PC-9 (cell line): ENCODE measurements around the gene CTIF. TPM values are rescaled to one million over a fixed set of nuclear protein-coding genes. Genes with fewer than 3 reads are reported as not detected.

Experiments
- BruUV-seq: library from RNA; stranded (reverse); fragments of 400-500 nt; replicated peaks from 2 replicates; lab custom pipeline; 2021; lab: Mats Ljungman, UMichigan
- CTCF ChIA-PET: fragments of 300-600 bp; sonication (Branson Sonifier 250); formaldehyde crosslinking; loops from one replicate; lab custom pipeline; 2022; ENCODE audit warnings: antibody characterized with exemption; lab: Charles Lee
- POLR2A ChIA-PET: fragments of 300-600 bp; sonication (Branson Sonifier 250); formaldehyde crosslinking; loops from one replicate; lab custom pipeline; 2022; ENCODE audit warnings: antibody characterized with exemption; ENCODE audit not compliant: unreplicated experiment; lab: Charles Lee
- DNase-seq, 2 experiments: peaks; one replicate each; pipeline versions ENCODE4 v3.0.0 to v3.0.0-alpha.2; 2015 to 2022; ENCODE audit warnings: mixed read lengths in 1 of 2
- H2AFZ ChIP-seq: fragments of 200-600 bp; sonication (generic); 2 replicates; pipeline ENCODE4 v1.8.1; 2017; ENCODE audit warnings: antibody characterized with exemption
- H3F3A ChIP-seq: fragments of 200-600 bp; sonication (generic); 2 replicates; pipeline ENCODE4 v1.8.1; 2017; ENCODE audit warnings: antibody characterized with exemption, mild to moderate bottlenecking, low read depth; ENCODE audit not compliant: insufficient read depth
- H3K27ac ChIP-seq: fragments of 200-600 bp; sonication (generic); 2 replicates; pipeline ENCODE4 v1.6.1; 2016; ENCODE audit warnings: mixed run types
- H3K27me3 ChIP-seq: fragments of 200-600 bp; sonication (generic); 2 replicates; pipeline ENCODE4 v1.6.1; 2016; ENCODE audit warnings: low read depth, mixed run types; ENCODE audit not compliant: insufficient read depth
- H3K36me3 ChIP-seq: fragments of 200-600 bp; sonication (generic); 2 replicates; pipeline ENCODE4 v1.6.1; 2016; ENCODE audit warnings: low read depth, mixed run types
- H3K4me1 ChIP-seq: fragments of 200-600 bp; sonication (generic); replicated peaks from 2 replicates; pipeline ENCODE4 v1.6.1; 2016; ENCODE audit warnings: mixed run types; ENCODE audit not compliant: insufficient read depth
- H3K4me2 ChIP-seq: fragments of 200-600 bp; sonication (generic); 2 replicates; pipeline ENCODE4 v1.6.1; 2017; ENCODE audit warnings: mixed run types
- H3K4me3 ChIP-seq: fragments of 200-600 bp; sonication (generic); 2 replicates; pipeline ENCODE4 v1.6.1; 2016; ENCODE audit warnings: mixed run types
- H3K79me2 ChIP-seq: fragments of 200-600 bp; sonication (generic); 2 replicates; pipeline ENCODE4 v1.6.1; 2017; ENCODE audit warnings: low read depth, mixed run types
- H3K9me2 ChIP-seq: fragments of 200-600 bp; sonication (generic); 2 replicates; pipeline ENCODE4 v1.8.1; 2017; ENCODE audit warnings: mild to moderate bottlenecking; ENCODE audit not compliant: insufficient read depth
- H3K9me3 ChIP-seq: fragments of 200-600 bp; sonication (generic); 2 replicates; pipeline ENCODE4 v1.8.1; 2016; ENCODE audit warnings: low read depth; ENCODE audit not compliant: insufficient read depth
- H4K20me1 ChIP-seq: fragments of 200-600 bp; sonication (generic); 2 replicates; pipeline ENCODE4 v1.8.1; 2017; ENCODE audit not compliant: insufficient read depth
- EZH2 ChIP-seq: fragments of 200-600 bp; sonication (generic); IDR thresholded peaks from 2 replicates; pipeline ENCODE4 v1.8.0; 2017; ENCODE audit warnings: antibody characterized with exemption, low read depth
- intact Hi-C: fragments of 100-400 bp; cut with micrococcal nuclease; formaldehyde crosslinking; loops from one replicate; pipeline ENCODE4 v1.10.0; 2022; ENCODE audit not compliant: unreplicated experiment
- total RNA-seq: library from RNA; stranded (reverse); gene quantifications from 2 replicates; pipeline ENCODE4 v1.2.3, GENCODE V29; 2021
- TF ChIP-seq, protein P1 (sequence below): fragments of 200-600 bp; sonication (generic); conservative IDR thresholded peaks from 2 replicates; pipeline ENCODE4 v1.6.1; 2017; ENCODE audit warnings: mixed run types, antibody characterized with exemption, mild to moderate bottlenecking, moderate library complexity

The CTIF gene
- total RNA-seq, 1 experiment from 2014 or later = 26.2 TPM

DNA sequence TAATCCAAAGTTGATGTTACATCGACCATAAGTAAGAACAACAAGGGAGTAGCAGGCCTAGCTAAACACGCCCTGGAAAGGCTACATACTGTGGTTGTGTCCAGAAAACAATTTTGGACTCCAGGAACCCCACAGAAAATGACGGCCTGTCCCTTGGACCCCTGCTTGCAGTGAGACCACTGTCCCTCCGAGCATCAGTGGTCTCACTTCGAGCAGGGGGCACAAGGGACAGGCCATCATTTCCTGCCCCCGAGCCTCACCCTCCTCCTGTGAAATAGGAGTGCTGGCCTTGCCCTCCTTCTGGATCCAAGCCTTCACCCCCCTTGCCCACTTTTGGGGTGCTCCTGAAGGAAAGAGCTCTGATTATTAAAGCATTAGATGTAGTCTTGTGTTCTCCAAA is 144.4 kb downstream of the CTIF start:
- no peaks in the 10 kb centered on the region for H3K27me3 ChIP-seq
- intact Hi-C loops = no loop called here
- CTCF ChIA-PET = interaction anchor here (0.6 kb wide), 1 partner anchor 550 kb away, joined by 3 read pairs; no protein-coding TSS in a partner anchor
- H3F3A ChIP-seq = no peaks in the 10 kb centered on the region
- H3K4me3 ChIP-seq = no peak overlapping the region
- no peak overlapping the region for H2AFZ ChIP-seq
- H3K79me2 ChIP-seq = no peaks in the 10 kb centered on the region
- no peaks in the 10 kb centered on the region for H3K4me1 ChIP-seq
- TF ChIP-seq EZH2 = no peak
- TF ChIP-seq, protein P1, sequence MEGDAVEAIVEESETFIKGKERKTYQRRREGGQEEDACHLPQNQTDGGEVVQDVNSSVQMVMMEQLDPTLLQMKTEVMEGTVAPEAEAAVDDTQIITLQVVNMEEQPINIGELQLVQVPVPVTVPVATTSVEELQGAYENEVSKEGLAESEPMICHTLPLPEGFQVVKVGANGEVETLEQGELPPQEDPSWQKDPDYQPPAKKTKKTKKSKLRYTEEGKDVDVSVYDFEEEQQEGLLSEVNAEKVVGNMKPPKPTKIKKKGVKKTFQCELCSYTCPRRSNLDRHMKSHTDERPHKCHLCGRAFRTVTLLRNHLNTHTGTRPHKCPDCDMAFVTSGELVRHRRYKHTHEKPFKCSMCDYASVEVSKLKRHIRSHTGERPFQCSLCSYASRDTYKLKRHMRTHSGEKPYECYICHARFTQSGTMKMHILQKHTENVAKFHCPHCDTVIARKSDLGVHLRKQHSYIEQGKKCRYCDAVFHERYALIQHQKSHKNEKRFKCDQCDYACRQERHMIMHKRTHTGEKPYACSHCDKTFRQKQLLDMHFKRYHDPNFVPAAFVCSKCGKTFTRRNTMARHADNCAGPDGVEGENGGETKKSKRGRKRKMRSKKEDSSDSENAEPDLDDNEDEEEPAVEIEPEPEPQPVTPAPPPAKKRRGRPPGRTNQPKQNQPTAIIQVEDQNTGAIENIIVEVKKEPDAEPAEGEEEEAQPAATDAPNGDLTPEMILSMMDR = no peak
- H3K9me3 ChIP-seq = no peaks in the 10 kb centered on the region
- BruUV-seq = no TSS peak
- DNase-seq = no peak
- no peak overlapping the region for H3K27ac ChIP-seq
- no peaks in the 10 kb centered on the region for H3K9me2 ChIP-seq
- no peaks in the 10 kb centered on the region for H4K20me1 ChIP-seq
- POLR2A ChIA-PET = no interaction called here
- no peak overlapping the region for H3K4me2 ChIP-seq
- H3K36me3 ChIP-seq = no peaks in the 10 kb centered on the region

DNA sequence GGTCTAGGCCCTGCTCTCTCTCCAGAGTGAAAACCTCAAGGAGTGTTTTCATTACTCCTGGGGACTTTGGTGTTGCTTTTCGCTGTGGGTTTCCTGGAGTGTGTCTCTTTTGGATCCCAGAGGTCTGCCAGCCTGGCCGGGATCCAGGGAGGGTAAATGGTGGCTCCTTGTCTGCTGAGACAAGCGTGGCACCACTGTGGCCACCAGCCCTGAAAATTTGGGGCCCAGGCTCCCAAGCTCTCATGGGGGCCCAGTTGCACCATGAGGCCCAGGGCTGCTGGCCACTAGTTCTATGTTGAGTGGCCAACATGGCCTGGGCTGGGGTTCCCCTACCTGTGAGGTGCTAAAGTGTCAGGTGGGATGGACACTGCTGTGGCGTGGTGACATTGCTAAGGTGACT is 144.8 kb downstream of the CTIF start:
- CTCF ChIA-PET = interaction anchor here (0.6 kb wide), 1 partner anchor 550 kb away, joined by 3 read pairs; no protein-coding TSS in a partner anchor
- no peak for DNase-seq
- intact Hi-C loops = no loop called here

DNA sequence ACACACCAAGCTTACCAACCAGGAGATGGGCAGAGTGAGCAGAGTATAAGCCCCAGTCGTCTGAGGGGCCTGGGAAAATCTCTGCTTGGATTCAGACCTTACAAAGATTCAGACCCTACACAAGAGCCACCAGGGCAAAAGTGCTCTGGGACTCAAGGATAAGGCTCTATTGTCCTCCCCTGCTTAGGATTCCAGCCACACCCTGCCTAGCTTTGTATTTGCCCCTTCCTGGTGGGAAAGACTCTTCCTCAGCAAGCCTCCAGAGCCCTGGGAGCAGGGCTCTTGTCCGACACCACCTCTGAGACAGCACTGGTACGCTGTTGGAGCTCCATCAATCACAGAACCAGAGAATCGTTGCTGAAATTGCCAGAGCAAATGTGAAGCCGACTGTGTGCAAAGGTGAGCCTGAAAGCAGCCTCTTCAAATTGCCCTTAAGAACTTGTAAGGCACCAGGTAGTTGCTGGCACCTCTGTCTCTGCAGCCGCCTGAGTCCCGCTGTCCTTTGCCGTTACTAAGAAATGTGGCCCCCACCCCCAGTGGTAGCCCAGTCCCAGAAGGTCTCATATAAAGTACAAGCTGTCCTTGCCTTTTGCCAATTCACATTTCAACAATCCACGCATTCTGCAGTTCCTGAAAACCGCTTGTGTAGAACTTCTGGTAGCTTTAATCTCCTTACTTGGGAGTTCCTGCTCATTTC is 148.7 kb downstream of the CTIF start:
- Histone ChIP-seq H3F3A (no peaks in the 10 kb centered on the region), H3K9me2 (no peaks in the 10 kb centered on the region), H3K27ac (no peak overlapping the region), H3K9me3 (no peaks in the 10 kb centered on the region), H2AFZ (no peak overlapping the region), H3K4me2 (no peak overlapping the region), H3K79me2 (no peaks in the 10 kb centered on the region), H3K4me3 (no peak overlapping the region), H4K20me1 (no peaks in the 10 kb centered on the region), H3K36me3 (no peaks in the 10 kb centered on the region), H3K27me3 (no peaks in the 10 kb centered on the region), H3K4me1 (no peaks in the 10 kb centered on the region)
- ChIA-PET CTCF (no interaction called here), POLR2A (no interaction called here)
- intact Hi-C loops = no loop called here
- BruUV-seq = no TSS peak
- TF ChIP-seq, protein P1 = no peak
- no peak for TF ChIP-seq EZH2
- no peak for DNase-seq

More for the DNA sequence above, 144.8 kb downstream of the CTIF start:
- Histone ChIP-seq H3K27ac (no peak overlapping the region), H4K20me1 (no peaks in the 10 kb centered on the region), H3K4me2 (no peak overlapping the region), H3K9me3 (no peaks in the 10 kb centered on the region), H3K9me2 (no peaks in the 10 kb centered on the region), H2AFZ (no peak overlapping the region), H3K27me3 (no peaks in the 10 kb centered on the region), H3F3A (no peaks in the 10 kb centered on the region), H3K4me3 (no peak overlapping the region), H3K36me3 (no peaks in the 10 kb centered on the region), H3K4me1 (no peaks in the 10 kb centered on the region), H3K79me2 (no peaks in the 10 kb centered on the region)
- BruUV-seq = no TSS peak
- no peak for TF ChIP-seq EZH2
- TF ChIP-seq, protein P1 = no peak
- POLR2A ChIA-PET = no interaction called here
